ENCODE results near the gene GSN. TPM values are rescaled to one million over a fixed set of nuclear protein-coding genes. Genes with fewer than 3 reads are reported as not detected.

The GSN gene
- total and polyA plus RNA-seq, 9 of the 15 experiments (the other 6 are each of a cell fraction or from before 2014, with no cell fraction given): 0.39 to 16.6 (median 8.2) TPM

DNA sequence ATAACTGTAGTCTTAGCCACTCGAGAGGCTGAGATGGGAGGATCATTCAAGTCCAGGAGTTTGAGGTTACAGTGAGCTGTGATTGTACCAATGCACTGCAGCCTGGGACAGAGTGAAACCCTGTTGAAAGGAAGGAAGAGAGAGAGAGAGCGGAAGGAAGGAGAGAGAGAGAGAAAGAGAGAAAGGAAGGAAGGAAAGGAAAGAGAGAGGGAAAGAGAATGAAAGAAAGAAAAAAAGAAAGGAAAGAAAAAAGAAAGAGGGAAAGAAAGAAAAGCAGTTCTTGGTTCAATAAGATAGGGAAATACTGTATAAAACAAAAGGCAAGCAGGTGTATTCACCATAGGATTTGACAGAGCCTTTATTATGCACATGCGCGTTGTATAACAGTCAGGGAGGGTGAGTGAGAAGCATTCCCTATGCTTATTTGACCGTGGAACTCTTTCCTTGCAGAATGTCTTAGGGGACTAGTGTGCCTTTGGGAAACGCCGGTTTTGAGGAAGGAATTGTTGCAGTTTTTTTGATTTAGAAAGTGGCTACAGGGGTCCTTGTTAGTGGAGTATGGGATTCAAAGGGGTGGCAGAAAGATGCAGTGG, 42.0 kb downstream of the GSN start:
- H3K36me3 ChIP-seq (ENCODE audit: control insufficient read depth, insufficient read depth, low read length): no peaks in the 10 kb centered on the region; the same call in 2 of the 3 replicates
- no peak for FAIRE-seq
- no peak overlapping the region for H3K27ac ChIP-seq (ENCODE audit: extremely low read depth, low read depth, low read length)
- in situ Hi-C loops (cut with MboI) (no loop called here), intact Hi-C loops (cut with micrococcal nuclease) (no loop called here)
- WGBS (ENCODE audit: insufficient coverage, low coverage, missing lambda C conversion rate): 37% methylated on average over 7 of the region's 7 CpGs
- CTCF ChIA-PET (ENCODE audit: low intra/inter-chr PET ratio): no interaction called here
- H3K4me3 ChIP-seq: no peak overlapping the region
- POLR2A ChIA-PET: interaction anchor here (0.7 kb wide), 2 partner anchors 10 to 64 kb away, joined by 3 to 4 read pairs; no protein-coding TSS in a partner anchor
- peaks cover 0 to 6% of the 10 kb centered on the region in 2 experiments; a peak in 1 of 5 replicates for H3K4me1 ChIP-seq (replicated peaks in 1 of 2; ENCODE audit: control insufficient read depth in 2 of 2, insufficient read depth in 2 of 2, low read length in 2 of 2)
- H4K20me1 ChIP-seq (replicated peaks; ENCODE audit: control insufficient read depth, insufficient read depth, low read length): no peaks in the 10 kb centered on the region
- no peak overlapping the region for H3K9ac ChIP-seq (ENCODE audit: insufficient read depth in 1 of 2, low read depth in 2 of 2, low read length in 2 of 2)
- no TSS peak for BruUV-seq (replicated peaks)
- H3K4me2 ChIP-seq (ENCODE audit: insufficient read depth, low read length): no peak overlapping the region
- H3K79me2 ChIP-seq (ENCODE audit: control insufficient read depth, insufficient read depth, low read length): no peaks in the 10 kb centered on the region
- DNase-seq (ENCODE audit: extremely low read depth in 1 of 4, low spot score in 3 of 4): no peak
- no peaks in the 10 kb centered on the region for H3K9me3 ChIP-seq (replicated peaks; ENCODE audit: control insufficient read depth, insufficient read depth, low read depth, low read length)
- no peak overlapping the region for H2AFZ ChIP-seq (ENCODE audit: low read depth, low read length)
- H3K27me3 ChIP-seq (ENCODE audit: control insufficient read depth in 2 of 2, insufficient read depth in 2 of 2, low read length in 2 of 2): no peaks in the 10 kb centered on the region
- H3K9me1 ChIP-seq (ENCODE audit: control insufficient read depth, insufficient read depth, low read length): no peaks in the 10 kb centered on the region
- no peak for ATAC-seq
- 0 out of 2 replicates have a peak, but pooled peaks have one; percentile 19 for TF ChIP-seq ZBTB26 (CRISPR knock-in tag; IDR thresholded peaks at IDR 0.05)
- TF ChIP-seq TRIM28 (IDR thresholded peaks at IDR 0.05): peak; percentile 70; the same call in 1 of the 2 replicates
- peak; percentile 75 for TF ChIP-seq BCOR (IDR thresholded peaks at IDR 0.05)
- no peak for TF ChIP-seq KLF1 (tag; IDR thresholded peaks at IDR 0.05)
- TF ChIP-seq, protein P1, sequence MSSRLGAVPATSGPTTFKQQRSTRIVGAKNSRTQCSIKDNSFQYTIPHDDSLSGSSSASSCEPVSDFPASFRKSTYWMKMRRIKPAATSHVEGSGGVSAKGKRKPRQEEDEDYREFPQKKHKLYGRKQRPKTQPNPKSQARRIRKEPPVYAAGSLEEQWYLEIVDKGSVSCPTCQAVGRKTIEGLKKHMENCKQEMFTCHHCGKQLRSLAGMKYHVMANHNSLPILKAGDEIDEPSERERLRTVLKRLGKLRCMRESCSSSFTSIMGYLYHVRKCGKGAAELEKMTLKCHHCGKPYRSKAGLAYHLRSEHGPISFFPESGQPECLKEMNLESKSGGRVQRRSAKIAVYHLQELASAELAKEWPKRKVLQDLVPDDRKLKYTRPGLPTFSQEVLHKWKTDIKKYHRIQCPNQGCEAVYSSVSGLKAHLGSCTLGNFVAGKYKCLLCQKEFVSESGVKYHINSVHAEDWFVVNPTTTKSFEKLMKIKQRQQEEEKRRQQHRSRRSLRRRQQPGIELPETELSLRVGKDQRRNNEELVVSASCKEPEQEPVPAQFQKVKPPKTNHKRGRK (tag; IDR thresholded peaks at IDR 0.05): 0 out of 2 replicates have a peak, but pooled peaks have one; percentile 18
- 0 out of 4 replicates have a peak, but pooled peaks of 1 of the 2 experiments have one; percentile 21 for TF ChIP-seq KDM1A (IDR thresholded peaks at IDR 0.05)
- TF ChIP-seq THRAP3 (IDR thresholded peaks at IDR 0.05; ENCODE audit: borderline replicate concordance): no peak
- peak; percentile 94 for TF ChIP-seq RBM25 (IDR thresholded peaks at IDR 0.05; ENCODE audit: low read depth, low read length, severe bottlenecking)
- TF ChIP-seq, protein P2, sequence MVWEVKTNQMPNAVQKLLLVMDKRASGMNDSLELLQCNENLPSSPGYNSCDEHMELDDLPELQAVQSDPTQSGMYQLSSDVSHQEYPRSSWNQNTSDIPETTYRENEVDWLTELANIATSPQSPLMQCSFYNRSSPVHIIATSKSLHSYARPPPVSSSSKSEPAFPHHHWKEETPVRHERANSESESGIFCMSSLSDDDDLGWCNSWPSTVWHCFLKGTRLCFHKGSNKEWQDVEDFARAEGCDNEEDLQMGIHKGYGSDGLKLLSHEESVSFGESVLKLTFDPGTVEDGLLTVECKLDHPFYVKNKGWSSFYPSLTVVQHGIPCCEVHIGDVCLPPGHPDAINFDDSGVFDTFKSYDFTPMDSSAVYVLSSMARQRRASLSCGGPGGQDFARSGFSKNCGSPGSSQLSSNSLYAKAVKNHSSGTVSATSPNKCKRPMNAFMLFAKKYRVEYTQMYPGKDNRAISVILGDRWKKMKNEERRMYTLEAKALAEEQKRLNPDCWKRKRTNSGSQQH (CRISPR knock-in tag; IDR thresholded peaks at IDR 0.05): 0 out of 2 replicates have a peak, but pooled peaks have one; percentile 38

Measured in K562 (cell line).